Adrenal gland (tissue), 5 donors: ENCODE measurements around the gene SMARCC2.

ENCODE experiments used
- POLR2A ChIP-seq, 2 donors: fragments of 450-650 bp; IDR thresholded peaks; one replicate each; pipeline ENCODE4 v1.6.1; 2017; ENCODE audit warnings: antibody characterized with exemption in 2 of 2, mild to moderate bottlenecking in 2 of 2, moderate library complexity in 1 of 2
- TF ChIP-seq, protein P1 (sequence below), 6 experiments: fragments of 450-650 bp in 4 of 6; fragments of 200-600 bp in 2 of 6; sonication (generic) in 1 of 6; IDR thresholded peaks; 1 replicate in 5 of 6; 2 replicates in 1 of 6; pipeline versions ENCODE4 v1.5.1 to v1.8.0; 2016 to 2021; ENCODE audit warnings: antibody characterized with exemption in 6 of 6, mild to moderate bottlenecking in 2 of 6, moderate library complexity in 1 of 6
- donor health status: DM: no; HTN: no; CAD: no.

DNA sequence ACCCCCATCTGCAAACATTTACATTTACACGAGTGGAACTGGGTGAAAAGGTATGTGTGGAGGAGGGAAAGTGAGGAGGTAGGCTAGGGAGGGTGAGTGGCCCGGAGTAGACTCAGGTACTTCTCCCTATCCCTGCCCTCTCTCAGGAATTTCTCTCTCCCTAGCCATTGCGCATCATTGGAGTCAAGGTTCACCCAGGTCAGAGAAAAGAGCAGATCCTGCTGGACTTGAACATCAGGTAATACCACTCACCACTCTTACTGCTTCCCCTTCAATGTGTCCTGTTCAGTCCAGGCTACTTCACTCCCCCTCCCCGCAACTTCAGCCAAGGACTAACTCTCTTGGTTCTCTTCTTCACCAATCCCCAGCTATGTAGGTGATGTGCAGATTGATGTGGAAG is 58.4 kb downstream of the SMARCC2 start:
- no peak for TF ChIP-seq POLR2A (IDR thresholded peaks at IDR 0.05)
- TF ChIP-seq, protein P1, sequence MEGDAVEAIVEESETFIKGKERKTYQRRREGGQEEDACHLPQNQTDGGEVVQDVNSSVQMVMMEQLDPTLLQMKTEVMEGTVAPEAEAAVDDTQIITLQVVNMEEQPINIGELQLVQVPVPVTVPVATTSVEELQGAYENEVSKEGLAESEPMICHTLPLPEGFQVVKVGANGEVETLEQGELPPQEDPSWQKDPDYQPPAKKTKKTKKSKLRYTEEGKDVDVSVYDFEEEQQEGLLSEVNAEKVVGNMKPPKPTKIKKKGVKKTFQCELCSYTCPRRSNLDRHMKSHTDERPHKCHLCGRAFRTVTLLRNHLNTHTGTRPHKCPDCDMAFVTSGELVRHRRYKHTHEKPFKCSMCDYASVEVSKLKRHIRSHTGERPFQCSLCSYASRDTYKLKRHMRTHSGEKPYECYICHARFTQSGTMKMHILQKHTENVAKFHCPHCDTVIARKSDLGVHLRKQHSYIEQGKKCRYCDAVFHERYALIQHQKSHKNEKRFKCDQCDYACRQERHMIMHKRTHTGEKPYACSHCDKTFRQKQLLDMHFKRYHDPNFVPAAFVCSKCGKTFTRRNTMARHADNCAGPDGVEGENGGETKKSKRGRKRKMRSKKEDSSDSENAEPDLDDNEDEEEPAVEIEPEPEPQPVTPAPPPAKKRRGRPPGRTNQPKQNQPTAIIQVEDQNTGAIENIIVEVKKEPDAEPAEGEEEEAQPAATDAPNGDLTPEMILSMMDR (IDR thresholded peaks at IDR 0.05), result no peak
